Neural progenitor cell (in vitro differentiated cells): ENCODE measurements around the gene TNFSF8.

Source experiments
- EZH2 ChIP-seq: fragments of 200-600 bp; sonication (generic); IDR thresholded peaks from 2 replicates; pipeline ENCODE4 v1.6.1; 2017; ENCODE audit warnings: antibody characterized with exemption, mild to moderate bottlenecking, moderate library complexity
- EZH2phosphoT487 ChIP-seq: fragments of 200-600 bp; sonication (generic); IDR thresholded peaks from 2 replicates; pipeline ENCODE4 v1.6.1; 2017; ENCODE audit warnings: antibody characterized with exemption
- TF ChIP-seq, protein P1 (sequence below): fragments of 200-600 bp; sonication (generic); IDR thresholded peaks from 2 replicates; pipeline ENCODE4 v1.5.1; 2017; ENCODE audit warnings: antibody characterized with exemption, mild to moderate bottlenecking

- TF ChIP-seq, protein P1, sequence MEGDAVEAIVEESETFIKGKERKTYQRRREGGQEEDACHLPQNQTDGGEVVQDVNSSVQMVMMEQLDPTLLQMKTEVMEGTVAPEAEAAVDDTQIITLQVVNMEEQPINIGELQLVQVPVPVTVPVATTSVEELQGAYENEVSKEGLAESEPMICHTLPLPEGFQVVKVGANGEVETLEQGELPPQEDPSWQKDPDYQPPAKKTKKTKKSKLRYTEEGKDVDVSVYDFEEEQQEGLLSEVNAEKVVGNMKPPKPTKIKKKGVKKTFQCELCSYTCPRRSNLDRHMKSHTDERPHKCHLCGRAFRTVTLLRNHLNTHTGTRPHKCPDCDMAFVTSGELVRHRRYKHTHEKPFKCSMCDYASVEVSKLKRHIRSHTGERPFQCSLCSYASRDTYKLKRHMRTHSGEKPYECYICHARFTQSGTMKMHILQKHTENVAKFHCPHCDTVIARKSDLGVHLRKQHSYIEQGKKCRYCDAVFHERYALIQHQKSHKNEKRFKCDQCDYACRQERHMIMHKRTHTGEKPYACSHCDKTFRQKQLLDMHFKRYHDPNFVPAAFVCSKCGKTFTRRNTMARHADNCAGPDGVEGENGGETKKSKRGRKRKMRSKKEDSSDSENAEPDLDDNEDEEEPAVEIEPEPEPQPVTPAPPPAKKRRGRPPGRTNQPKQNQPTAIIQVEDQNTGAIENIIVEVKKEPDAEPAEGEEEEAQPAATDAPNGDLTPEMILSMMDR, result no peak
- TF ChIP-seq EZH2, result no peak
- TF ChIP-seq EZH2phosphoT487, result no peak
These were observed 30.9 kb downstream of the TNFSF8 start for GRCh38 chr9:114899461-114899860.
